CD4-positive, alpha-beta T cell treated with Interleukin-17A for 4 hours (primary cell): ENCODE measurements around the gene ECE2.
"Not testable (repeated sequence)": the region's sequence is repeated elsewhere in the genome, so short reads cannot be mapped to it uniquely, and the experiment has no call there.

Experiments used
- DNase-seq: peaks from one replicate; pipeline ENCODE4 v3.0.0-alpha.2; 2020; ENCODE audit warnings: mixed read lengths

ECE2 gene

DNA sequence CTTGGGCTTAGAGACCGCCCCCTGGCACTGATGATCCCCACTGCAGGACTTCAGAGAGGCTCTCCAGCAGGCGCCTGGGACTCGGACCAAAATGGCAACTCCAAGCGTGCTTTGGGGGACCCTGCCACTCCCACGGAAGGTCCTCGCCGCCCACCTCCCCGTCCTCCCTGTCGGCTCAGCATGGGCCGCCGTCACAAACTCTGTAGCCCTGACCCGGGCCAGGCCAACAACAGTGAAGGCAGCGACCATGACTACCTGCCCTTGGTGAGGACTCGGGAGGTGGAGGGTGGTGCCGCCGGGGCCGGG is 34.7 kb upstream of the ECE2 start:
- no peak for DNase-seq

DNA sequence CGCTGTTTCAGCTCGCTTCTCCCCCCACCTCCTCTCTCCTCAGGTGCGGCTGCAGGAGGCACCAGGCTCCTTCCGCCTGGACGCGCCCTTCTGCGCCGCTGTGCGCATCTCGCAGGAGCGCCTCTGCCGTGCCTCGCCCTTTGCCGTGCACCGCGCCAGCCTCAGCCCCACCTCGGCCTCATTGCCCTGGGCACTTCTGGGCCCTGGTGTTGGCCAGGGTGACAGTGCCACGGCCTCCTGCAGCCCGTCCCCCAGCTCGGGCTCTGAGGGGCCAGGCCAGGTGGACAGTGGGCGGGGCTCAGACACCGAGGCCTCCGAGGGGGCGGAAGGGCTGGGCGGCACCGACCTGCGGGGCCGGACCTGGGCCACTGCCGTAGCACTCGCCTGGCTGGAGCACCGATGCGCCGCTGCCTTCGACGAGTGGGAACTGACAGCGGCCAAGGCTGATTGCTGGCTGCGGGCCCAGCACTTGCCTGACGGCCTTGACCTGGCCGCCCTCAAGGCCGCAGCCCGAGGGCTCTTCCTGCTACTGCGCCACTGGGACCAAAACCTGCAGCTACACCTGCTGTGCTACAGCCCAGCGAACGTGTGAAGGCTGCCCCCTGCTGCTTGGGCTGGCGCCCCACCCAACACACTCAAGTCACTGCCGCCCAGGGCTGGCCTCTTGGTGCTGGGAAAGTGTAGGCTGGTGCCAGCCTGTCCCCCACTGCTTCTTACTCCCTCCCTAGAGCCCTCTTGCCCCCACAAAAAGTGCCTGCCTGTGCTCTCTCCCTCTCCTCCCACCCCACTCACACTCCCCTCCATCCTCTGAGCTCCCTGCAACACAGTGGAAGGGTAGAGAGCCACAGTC is 34.1 kb upstream of the ECE2 start:
- no peak for DNase-seq

DNA sequence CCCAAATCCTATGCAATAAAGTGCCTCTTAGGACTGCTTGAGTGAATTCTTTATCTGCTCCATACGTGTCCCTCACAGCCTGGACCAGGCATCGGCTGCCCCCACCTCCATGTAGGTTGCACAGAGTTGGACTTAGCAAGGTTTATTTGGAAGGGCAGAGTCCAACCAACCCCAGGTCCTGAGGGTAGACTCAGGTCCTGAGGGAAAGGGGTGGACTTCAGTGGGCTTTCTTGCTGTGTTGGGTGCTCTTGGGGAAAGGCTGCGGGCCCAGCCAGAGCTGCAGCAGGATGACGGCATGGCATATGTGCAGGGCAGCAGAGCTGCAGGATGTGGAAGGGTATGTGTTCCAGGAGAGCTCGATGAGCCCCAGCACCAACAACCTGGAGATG is 33.5 kb upstream of the ECE2 start:
- no peak for DNase-seq

DNA sequence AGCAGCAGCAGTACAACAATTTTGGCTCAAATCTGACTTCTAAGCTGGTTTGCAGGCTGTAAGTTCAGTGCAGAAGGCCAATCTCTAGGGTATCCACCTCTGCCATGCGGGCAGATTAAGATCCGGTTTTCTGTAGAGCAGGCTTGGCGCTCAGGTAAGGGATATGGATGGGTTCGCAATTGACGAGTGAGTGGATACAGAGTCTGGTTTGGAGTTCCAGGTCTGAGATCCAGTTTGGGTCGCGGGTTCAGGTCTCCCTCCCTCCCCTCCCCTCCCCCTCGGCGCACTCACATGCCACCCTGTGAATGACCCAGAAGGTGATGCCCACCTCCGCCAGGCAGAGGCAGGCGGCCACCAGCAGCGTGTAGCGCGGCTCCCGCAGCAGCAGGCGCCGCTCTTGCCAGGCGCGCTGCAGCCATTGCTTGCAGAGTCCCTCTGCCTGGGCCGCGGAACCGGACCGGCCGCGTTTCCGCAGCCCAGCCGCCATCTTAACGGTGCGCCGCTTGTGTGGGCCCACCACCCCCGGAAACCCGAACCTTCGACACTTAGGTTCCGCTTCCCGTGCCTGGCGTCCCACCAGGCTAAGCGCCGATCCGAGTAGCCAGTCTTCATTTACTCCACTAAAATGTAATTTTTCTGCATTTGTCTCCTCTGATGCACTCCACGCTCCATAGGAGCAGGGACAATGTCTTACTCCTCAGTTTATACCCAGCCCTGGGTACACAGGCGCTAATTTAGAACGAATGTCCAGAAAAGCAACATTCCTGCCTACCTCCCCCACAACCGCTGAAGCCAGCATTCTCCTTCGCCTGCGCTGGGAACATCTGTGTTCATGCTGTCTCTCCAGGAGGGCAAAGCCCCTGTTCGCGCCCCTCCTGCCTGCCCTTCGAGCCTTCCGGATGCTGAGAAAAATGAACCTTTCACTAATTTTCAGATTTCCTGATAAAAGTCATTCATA is 27.1 kb upstream of the ECE2 start, which contains the start of gene ALG3:
TSS of gene ALG3 (minus strand) at position 509 of the 958 bp plus-strand sequence. CDS start at position 487, 22 bp downstream.
- DNase-seq = peak; percentile 89

DNA sequence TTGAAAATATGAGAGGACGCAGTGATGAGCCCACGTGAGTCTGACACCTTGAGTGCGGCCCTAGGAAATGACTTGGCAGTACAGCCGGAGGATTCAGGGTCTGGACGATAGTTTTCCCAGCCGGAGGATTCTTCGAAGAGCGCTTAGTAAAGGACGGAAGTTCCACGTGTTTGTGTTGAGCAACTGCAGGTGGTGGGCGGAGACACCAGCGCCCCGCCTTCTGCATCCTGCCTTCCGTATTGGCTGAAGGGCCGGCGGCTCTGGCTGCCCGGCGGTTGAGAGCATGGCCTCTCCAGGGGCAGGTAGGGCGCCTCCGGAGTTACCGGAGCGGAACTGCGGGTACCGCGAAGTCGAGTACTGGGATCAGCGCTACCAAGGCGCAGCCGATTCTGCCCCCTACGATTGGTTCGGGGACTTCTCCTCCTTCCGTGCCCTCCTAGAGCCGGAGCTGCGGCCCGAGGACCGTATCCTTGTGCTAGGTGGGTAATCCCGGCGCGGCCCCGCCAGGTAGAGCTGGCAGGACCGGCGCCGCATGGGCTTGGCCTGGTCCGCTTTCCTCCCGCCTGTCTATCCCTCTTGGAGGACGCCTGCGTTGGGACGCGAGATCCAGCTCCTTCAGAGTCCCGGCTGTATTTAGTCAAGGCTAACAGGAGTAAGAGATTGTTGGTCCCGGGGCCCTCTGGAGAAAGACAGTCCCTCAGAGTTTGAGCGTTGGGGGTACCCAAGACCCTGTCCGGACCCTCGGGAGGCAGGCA is 26.2 kb upstream of the ECE2 start, which contains the start of gene EEF1AKMT4:
TSS of gene EEF1AKMT4 (plus strand) at position 261 of the 755 bp plus-strand sequence. CDS start at position 284, 23 bp downstream.
- DNase-seq = peak; percentile 98

DNA sequence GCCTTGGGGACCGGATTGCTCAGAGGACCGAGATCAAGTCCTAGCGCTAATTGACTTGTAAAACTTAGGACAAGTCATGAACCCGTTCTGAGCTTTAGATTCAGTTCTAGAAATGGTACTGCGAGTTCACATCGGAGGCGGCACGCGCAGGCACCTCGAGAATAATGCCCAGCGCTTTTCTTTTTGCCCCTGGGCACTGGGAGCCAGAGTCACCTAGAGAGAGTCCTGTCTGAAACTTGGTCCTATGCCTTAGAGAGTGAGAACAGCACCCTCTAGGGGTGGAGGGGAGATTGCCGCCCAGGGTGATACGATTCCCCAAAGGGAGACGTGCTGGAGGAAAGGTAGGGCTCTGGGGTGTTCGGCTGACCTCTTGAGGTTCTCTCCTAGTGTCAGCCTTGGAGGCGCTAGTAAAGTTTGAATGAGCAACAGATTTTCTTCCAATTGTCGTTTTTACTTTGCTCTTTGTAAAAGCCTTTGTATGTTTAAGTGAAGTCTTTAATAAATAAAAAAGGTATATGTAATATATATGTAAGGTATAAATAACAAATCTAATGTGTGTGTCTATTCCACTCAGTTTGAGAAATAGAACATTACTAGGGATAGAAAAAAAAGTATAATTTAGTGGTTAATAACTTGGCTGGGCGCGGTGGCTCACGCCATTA is 25.5 kb upstream of the ECE2 start:
- peak; percentile 91 for DNase-seq

DNA sequence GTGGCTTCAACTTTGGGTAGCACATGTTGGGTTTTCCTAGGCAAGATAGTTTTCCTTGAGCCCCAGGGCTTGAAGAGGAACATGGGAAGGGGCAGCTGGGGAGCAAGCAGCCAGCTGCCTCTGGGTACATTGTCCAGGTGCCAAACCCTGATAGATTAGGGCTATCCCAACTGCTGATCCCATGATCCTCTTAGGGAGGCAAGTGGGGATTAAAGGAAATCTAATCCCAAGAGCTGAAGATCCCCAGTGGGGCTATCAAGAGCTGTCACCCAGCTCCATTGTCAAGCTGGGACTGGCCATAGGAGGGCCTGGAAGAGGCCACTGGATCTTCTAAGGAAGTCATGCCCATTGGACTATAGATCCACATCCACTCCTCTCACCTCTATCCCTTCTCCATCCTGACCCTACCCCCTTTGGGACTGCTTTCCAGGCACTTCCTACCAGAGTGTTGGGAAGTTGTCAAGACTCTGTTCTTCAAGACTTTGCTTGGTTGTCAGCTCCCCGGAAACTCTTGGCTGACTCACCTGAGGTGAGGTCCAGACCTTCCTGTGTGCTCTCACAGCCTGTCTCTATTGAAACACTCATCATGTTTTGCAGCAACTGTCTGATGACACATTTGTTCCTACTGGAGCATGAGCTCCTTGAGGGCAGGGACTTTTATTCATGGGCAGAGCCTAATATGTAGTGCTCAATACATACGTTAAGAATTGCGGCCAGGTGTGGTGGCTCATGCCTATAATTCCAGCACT is 20.4 kb upstream of the ECE2 start:
- no peak for DNase-seq

DNA sequence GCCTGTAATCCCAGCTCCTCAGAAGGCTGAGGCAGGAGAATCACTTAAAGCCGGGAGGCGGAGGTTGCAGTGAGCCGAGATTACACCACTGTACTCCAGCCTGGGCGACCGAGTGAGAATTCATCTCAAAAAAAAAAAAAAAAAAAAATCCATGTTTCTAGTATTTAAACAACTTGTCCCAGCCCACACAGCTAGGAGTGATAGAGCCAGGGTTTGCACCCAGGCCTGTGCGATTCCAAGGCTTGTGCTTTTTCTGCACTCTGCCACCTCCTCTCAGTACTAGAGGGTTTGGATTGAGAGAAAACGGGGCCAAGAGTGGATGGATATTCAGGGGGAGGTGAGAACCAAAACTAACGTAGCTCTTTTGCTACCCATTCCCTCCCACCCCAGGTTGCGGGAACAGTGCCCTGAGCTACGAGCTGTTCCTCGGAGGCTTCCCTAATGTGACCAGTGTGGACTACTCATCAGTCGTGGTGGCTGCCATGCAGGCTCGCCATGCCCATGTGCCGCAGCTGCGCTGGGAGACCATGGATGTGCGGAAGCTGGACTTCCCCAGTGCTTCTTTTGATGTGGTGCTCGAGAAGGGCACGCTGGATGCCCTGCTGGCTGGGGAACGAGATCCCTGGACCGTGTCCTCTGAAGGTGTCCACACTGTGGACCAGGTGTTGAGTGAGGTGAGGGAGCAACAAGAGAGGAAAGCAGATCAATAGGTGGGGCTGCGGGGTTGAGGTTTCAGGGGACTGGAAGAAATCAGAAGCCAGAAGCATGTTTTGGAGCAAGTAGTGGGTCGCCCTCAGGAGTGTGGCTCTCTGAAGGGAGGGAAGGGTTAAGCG is 18.5 kb upstream of the ECE2 start:
- DNase-seq = no peak

DNA sequence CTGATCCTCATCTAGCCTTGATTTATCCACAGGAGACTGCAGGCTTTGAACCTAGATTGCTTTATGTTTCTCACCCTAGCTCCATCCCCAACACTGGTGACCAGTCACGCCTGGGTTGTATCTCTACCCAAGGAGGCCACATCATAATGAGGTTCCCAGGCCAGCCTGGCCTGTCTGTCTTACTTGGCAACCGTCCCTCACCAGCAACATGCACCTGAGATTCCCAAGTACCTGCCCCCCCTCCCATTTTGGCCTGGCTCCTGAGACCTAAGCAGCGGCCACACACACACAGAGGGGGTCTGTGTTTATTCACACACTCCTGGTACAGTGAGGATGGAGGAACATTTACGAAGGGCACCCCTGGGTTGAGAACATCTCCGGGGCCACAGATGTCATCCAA is 16.9 kb upstream of the ECE2 start:
- DNase-seq = no peak

DNA sequence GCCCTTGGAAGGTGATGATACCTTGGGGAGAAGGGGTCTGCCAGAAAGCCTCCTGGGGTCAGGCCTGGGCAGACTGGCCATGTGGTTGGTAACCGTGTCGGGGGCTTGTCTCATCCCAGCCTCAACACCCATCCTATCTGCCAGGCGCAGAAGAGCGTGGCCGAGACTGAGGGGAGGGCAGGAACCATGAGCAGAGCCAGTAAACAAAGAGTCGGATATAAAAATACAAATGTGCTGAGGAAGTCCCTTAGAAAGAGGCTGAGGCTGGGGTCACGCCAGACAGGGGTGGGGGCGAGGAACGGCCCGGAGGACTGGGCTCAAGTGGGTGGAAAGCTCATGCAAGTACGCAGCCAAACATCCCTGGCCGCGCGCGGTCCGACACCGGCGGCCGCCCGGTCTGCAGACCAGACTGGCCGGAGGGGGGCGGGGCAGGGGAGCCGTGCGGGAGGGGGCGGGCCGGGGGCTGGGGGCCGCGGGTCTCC is 16.4 kb upstream of the ECE2 start:
- DNase-seq = no peak

DNA sequence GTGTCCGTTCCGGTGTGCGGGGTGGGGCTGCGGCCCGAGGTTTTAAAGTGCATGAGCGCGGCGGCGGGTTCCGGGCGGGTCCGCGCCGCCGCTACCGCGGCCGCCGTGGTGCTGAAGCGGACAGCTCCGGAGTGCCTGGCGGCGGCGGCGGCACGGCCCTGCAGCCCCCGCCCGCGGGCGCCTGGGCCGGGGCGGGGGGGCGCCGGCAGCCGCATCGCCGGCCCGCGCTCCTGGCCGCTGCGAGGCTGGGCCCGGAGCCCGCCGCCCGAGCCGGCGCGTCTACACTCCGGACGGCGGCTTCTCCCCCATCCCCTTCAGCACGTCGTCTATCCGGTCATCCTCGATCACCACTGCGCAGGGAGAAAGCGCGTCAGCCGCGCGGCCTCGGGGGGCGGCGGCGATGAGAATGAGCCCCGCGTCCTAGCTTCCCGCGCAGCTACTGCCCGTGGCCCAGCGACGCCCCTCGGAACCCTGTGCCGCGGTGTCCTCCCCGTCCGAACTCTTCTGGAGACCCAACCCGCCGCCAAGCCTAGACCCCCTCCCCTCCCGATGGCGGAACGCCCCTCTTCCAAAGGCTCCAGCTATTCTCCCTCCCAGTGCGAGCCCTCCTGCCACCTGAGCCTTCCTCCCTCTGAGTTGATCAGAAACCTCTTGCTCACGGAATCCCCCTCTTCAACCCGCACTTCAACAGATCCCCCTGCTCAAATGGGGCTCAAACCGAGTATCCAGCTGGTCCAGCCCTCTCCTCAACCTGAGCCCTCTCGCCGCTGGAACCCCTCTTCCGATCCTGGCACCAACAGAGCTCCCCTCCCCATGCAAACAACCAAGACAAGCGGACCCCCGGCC is 15.7 kb upstream of the ECE2 start:
- peak; percentile 55 for DNase-seq

DNA sequence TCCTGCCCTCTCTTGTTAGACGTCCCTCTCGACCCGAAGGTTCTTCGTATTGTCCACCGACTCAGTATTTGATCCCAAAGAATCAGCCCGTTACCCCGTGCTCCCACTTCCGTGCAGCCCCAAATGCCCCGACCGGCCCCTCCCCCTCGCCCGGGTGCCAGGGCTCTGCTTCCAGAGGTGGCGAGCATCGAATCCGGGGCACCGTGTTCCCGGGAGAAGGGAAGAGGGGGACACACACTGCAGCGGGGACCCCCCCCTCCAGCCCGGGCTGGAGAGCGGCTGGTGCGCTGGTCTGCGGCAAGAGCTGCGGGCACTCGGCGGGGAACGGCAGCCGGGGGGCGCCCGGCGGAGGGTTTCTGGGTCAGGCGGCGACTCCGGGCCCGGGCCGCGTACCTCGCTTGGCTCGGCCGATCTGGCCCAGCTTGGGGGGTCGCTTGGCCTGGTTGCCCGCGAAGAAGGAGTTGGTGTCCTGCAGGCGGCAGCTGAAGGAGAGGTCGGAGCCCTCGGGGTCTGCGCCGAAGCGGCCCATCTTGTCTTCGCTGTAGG is 15.0 kb upstream of the ECE2 start:
- DNase-seq = no peak

DNA sequence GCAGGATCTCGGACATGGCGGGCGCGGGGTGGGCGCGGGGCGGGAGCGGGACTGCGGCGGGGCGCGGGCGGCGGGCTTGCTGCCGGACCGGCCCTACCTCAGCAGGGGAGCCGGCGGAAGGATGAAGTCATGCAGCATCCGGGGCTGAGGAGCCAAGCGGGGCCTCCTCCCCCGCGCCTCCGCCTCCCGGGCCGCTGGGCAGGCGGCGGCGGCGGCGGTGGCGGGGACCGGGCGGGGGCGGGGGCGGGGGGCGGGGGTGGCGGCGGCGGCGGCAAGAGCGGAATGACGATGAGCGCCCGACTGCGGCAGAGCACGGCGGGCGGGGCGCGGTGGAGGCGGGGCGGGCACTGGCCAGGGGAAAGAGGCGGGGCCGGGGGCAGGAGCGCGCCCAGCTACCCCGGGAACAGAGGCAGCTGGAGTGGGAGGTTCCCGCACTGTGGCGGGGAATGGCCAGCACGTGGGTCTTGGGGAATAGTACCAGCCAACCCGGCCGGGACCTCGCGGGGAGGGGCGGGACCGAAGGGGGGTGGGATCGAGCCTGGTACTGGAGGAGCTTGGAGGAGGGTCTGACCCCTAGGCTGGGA is 14.5 kb upstream of the ECE2 start, which contains the start of gene CAMK2N2:
TSS of gene CAMK2N2 (minus strand) at position 284 of the 584 bp plus-strand sequence. CDS start at position 16, 268 bp downstream.
- DNase-seq = peak; percentile 70

DNA sequence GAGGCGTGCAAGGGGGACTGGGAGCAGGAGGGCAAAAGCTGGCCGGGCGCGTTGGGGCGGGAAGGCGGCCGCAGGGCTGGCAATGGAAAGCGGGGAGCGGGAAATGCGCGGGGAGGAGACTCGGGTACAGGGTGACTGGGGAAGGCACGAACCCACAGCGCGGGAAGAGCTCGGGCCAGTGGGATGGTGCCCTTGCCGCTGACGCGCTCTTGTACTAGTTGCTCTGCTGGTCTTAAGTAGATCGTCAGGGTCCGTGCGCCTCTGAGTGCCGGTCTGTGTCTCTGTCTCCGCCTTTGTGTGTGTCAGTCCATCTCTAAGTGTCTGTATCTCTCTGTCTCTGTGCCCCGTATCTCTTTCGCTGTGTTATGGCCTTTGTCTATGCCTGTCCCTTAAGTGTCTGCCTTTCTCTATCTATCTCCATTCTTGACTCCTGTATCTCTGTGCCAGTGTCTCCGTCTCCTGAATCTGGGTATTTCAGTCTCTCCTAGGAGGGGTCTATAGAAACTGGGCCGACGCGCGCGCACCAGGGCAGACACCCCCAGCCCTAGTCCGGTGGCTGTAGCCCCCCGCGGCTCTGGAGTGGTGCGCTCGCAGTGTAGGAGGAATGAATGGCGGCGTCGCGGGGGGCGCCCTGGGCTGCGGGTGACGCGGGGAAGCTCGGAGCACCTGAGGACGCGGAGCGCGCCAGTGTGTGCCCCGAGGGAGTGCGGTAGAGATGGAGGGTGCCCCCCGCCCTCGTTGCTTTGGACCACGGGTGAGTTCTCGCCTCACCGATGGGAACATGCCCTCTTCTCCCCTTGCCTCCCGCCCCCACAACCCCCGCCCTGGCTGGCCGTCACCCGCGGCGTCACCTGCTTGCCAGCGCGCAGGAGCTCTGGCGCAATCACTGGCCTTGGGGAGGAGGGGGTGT is 13.7 kb upstream of the ECE2 start:
- peak; percentile 23 for DNase-seq

DNA sequence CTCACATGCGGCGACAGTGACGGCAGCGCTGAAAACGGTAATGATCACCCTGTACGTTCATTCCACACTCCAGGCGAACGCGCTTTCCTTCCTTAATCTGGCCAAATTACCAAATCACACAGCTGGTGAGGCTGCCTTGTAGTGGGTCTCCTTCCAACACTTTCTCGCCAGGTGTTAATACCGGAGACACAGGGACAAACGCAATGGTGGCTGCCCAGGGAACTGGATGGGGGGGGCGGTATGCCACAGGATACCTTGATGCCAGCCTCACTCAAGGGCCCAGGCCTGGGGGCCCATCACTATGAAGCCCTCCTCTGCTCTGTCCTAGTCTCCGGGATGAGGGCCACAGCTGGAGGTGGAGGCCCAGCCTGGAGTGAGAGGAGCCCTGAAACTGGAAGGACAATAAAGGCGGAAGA is 13.1 kb upstream of the ECE2 start:
- no peak for DNase-seq

DNA sequence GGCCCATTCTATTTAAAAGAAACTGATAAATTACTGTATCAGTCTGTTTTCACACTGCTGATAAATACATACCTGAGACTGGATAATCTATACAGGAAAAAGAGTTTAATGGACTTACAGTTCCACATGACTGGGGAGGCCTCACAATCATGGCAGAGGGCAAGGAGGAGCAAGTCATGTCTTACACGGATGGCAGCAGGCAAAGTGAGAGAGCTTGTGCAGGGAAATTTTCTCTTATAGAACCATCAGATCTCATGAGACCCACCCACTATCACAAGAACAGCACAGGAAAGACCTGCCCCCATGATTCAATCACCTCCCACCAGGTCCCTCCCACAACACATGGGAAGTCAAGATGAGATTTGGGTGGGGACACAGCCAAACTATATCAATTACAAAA is 8.6 kb upstream of the ECE2 start:
- DNase-seq = not testable (repeated sequence)

DNA sequence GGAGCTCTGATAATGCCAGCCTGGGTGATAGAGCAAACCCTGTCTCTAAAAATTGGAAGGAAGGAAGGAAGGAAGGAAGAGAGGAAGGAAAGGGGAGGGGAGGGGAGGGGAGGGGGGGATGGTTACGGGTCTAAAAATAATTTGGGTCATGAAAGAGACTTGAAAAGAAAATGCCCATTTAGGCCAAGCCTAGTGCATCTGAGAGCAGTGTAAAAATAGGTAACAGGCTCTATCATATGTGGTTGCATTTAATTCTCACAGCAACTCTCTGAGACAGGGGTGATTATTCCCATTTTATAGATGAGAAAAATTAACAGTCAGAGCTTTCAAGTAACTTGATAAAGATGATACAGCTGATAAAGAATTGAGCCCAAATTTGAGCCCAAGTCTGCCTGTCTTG is 3.6 kb upstream of the ECE2 start:
- DNase-seq = no peak

DNA sequence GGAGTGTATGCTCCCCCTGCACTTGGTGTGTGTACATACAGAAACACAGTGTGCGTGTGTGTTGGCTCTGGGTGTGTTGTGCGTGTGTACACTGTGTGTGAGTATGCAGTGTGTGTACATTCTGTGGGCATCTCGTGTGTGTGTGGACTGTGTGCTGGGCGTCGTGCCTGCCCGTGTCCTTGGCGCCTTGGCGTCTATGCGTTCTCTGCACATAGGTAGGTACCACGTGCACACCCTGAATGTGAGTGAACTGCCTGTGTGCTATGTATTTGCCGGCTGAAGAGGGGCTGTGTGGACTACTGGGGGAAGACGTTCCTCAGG is 481 bp upstream of the ECE2 start:
- DNase-seq = no peak
